GM12873 (cell line): ENCODE results near the gene MSMB.

Experiments used
- CTCF ChIP-seq: IDR thresholded peaks from 2 replicates; pipeline ENCODE4 v1.5.1; 2012; ENCODE audit warnings: low read depth, mild to moderate bottlenecking, moderate library complexity, low read length, control low read depth; ENCODE audit not compliant: insufficient read depth; ENCODE audit errors: missing control alignments

Gene MSMB

DNA sequence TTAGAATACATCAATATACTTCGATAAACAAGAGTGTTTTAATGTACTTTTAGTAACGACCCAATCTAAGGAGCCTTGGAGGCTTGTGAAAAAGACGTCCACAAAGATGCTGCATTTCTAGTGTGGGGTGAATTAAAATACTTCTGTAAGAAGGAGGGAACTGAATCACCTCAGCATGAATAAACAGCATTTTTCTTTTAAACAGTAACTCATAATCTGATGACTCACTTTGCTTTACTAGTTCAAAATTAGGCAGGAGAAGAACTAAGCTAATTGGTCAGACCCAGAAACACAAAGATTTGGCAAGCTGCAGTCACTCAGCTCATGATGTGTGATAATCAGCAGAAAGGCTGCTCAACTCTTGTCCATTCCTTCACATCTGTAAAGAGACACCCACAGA is 39.9 kb downstream of the MSMB start:
- no peak for TF ChIP-seq CTCF

DNA sequence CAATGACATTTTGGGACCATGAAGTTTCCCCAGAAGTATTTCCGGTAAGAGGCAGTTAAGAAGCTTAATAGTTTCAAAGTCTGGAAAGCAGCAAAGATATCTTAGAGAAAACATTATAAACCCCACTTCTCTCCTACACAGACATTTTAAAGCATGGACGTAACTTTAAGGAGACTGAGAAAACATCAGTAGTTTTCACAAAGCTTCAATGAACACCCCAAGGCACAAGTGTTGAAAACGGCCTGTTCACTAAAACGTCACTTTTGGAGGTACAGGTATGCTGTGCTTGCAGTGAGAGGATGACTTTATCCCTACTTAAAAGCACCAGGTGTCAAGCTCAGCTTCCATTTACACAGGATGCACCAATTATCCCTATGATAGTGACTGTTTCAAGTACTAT is 40.7 kb downstream of the MSMB start:
- TF ChIP-seq CTCF, result no peak

DNA sequence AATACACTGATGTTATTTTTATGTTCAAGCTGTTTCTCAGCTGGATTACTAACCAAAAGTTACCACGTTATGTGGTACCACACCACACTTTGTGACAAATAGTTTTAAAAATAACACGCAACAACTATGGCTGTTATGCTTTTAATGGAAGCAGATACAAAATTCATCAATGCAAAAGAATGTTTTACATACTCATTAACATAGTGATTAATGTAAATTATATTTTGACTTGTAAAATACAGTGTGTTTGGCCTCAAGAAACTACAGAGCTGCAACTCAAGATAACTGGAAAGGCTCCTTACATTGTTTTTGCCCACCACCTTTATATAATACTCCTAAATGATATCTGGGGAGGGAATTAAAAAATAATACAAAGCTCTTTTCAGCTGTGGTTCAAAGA is 41.1 kb downstream of the MSMB start:
- no peak for TF ChIP-seq CTCF

- TF ChIP-seq CTCF, result no peak
Measured at GRCh38 chr10:46002916-46003693, 43.0 kb downstream of the MSMB start.

DNA sequence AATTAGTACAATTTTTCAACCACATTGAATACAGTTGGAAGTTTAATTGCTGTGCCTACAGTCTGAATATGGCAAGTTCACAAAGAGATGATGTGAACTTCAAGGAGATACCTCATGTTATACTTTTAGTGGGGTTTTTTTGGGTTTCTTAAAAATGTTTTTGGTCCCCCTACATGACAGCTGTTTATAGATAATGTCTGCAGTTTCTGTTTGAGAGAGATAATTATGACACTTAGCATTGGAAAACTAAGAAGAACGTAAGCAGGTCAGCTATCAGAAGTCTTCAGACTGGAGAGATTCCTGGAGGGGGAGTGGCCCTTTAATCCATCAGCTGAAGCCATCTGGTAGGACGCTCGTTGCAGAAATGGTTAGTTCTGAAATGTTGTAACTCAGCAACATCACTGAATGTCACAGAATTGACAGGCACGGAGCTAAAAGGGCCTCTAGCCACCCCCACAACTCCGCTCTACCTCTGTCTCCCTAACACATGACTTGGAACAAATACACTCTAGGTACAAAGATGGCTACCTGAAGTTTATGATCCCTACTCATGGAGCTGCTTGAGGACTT is 44.8 kb downstream of the MSMB start:
- no peak for TF ChIP-seq CTCF

DNA sequence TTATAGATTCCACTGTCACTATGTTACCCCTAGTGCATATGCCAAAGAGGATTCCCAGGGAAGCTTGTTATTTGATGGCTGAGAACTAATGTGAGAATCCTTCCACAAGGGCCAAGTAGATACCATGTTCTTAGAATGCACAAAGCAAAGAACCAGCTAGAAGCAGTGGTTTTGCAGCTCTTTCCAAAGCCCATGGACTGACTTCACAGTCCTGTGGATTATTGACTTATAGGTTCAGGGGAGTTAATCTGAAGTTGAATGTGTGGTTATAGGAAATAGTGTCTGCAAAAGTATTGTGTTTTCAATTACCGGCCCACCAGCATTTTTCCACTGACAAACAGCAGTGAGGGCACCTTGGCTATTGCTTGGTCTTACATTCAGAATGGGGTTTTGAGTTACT is 45.5 kb downstream of the MSMB start:
- no peak for TF ChIP-seq CTCF

- TF ChIP-seq CTCF, result no peak
Measured at GRCh38 chr10:45997994-45998763, 47.9 kb downstream of the MSMB start.
